Endothelial cell of umbilical vein (primary cell): ENCODE data around the gene PLOD2. TPM values are rescaled to one million over a fixed set of nuclear protein-coding genes. Genes with fewer than 3 reads are reported as not detected.
A peak's percentile ranks its signal among the peaks of the same experiment; 100 is the strongest.

Experiments
- BruUV-seq: library from RNA; stranded (reverse); fragments of 400-500 nt; replicated peaks from 2 replicates; lab custom pipeline; 2021; lab: Mats Ljungman, UMichigan
- CTCF ChIA-PET: fragments of 300-600, 350-600 bp; sonication (Branson Sonifier 250); formaldehyde crosslinking; loops from one replicate; lab custom pipeline; 2021; ENCODE audit warnings: antibody characterized with exemption, inconsistent platforms; lab: Charles Lee
- POLR2A ChIA-PET: fragments of 300-600, 350-600 bp; sonication (Branson Sonifier 250); formaldehyde crosslinking; loops from one replicate; lab custom pipeline; 2021; ENCODE audit warnings: antibody characterized with exemption, inconsistent platforms; lab: Charles Lee
- DNase-seq: peaks from one replicate; pipeline ENCODE4 v3.0.0-alpha.2; 2011; ENCODE audit warnings: low read depth, low spot score
- FAIRE-seq: peaks from 2 replicates; lab custom pipeline; 2011; peaks lifted over from hg19 to GRCh38; lab: Jason Lieb, UNC
- H2AFZ ChIP-seq: 2 replicates; pipeline ENCODE4 v1.6.0; 2012; ENCODE audit warnings: low read depth, low read length, control low read depth, inconsistent platforms
- H3K27ac ChIP-seq: 2 replicates; pipeline ENCODE4 v1.5.1; 2011; ENCODE audit warnings: low read depth, mild to moderate bottlenecking, control low read depth, low read length, moderate library complexity; ENCODE audit not compliant: insufficient read depth
- H3K27me3 ChIP-seq, 2 experiments: 2 replicates each; pipeline versions ENCODE4 v1.6.0 to v1.6.1; 2011; ENCODE audit warnings: low read length in 2 of 2, mixed read lengths in 1 of 2; ENCODE audit not compliant: control insufficient read depth in 2 of 2, insufficient read depth in 2 of 2
- H3K36me3 ChIP-seq, 2 experiments: 2 replicates in 1 of 2; 3 replicates in 1 of 2; pipeline ENCODE4 v1.5.1; 2011; ENCODE audit warnings: low read length in 2 of 2, mild to moderate bottlenecking in 1 of 2, moderate library complexity in 1 of 2; ENCODE audit not compliant: control insufficient read depth in 2 of 2, insufficient read depth in 2 of 2; ENCODE audit errors: extremely low read depth in 1 of 2
- H3K4me1 ChIP-seq: 3 replicates; pipeline ENCODE4 v1.5.1; 2011; ENCODE audit warnings: mild to moderate bottlenecking, low read length; ENCODE audit not compliant: control insufficient read depth, insufficient read depth; ENCODE audit errors: extremely low read depth
- H3K4me2 ChIP-seq: 2 replicates; pipeline ENCODE4 v1.6.1; 2011; ENCODE audit warnings: low read length, control low read depth, mixed read lengths; ENCODE audit not compliant: insufficient read depth
- H3K4me3 ChIP-seq, 3 experiments: fragments of 200-600 bp in 1 of 3; sonication (generic), shearing (Covaris generic) in 1 of 3; replicated peaks in 1 of 3; 2 replicates each; pipeline ENCODE4 v1.5.1; 2011 to 2016; ENCODE audit warnings: control low read depth in 3 of 3, low read length in 3 of 3, mild to moderate bottlenecking in 2 of 3, inconsistent platforms in 1 of 3, low read depth in 1 of 3, moderate library complexity in 1 of 3; ENCODE audit not compliant: insufficient read depth in 1 of 3
- H3K79me2 ChIP-seq: 2 replicates; pipeline ENCODE4 v1.6.0; 2012; ENCODE audit warnings: low read length, inconsistent platforms; ENCODE audit not compliant: control insufficient read depth, insufficient read depth
- H3K9ac ChIP-seq: replicated peaks from 2 replicates; pipeline ENCODE3; 2011; ENCODE audit warnings: low read length, control low read depth; ENCODE audit not compliant: insufficient read depth; ENCODE audit errors: extremely low read depth
- H3K9me1 ChIP-seq: replicated peaks from 3 replicates; pipeline ENCODE4 v1.6.0; 2011; ENCODE audit warnings: mild to moderate bottlenecking, low read length; ENCODE audit not compliant: control insufficient read depth, insufficient read depth; ENCODE audit errors: extremely low read depth
- H3K9me3 ChIP-seq: replicated peaks from 2 replicates; pipeline ENCODE4 v1.5.1; 2012; ENCODE audit warnings: low read length, inconsistent platforms; ENCODE audit not compliant: control insufficient read depth, insufficient read depth
- H4K20me1 ChIP-seq: replicated peaks from 2 replicates; pipeline ENCODE3; 2011; ENCODE audit warnings: mild to moderate bottlenecking, low read length; ENCODE audit not compliant: control insufficient read depth, insufficient read depth; ENCODE audit errors: extremely low read depth
- GATA2 ChIP-seq: IDR thresholded peaks from 2 replicates; pipeline ENCODE4 v1.7.0; 2011; ENCODE audit warnings: low read depth, mild to moderate bottlenecking, moderate library complexity, mixed read lengths, low read length; ENCODE audit not compliant: insufficient read length, insufficient read depth
- JUN ChIP-seq: IDR thresholded peaks from 2 replicates; pipeline ENCODE4 v1.6.1; 2011; ENCODE audit warnings: borderline replicate concordance, low read depth; ENCODE audit not compliant: insufficient read length, insufficient read depth
- POLR2A ChIP-seq: IDR thresholded peaks from 2 replicates; pipeline ENCODE4 v1.6.1; 2012; ENCODE audit warnings: low read depth, mild to moderate bottlenecking, control low read depth, low read length
- POLR2AphosphoS5 ChIP-seq: IDR thresholded peaks from 2 replicates; pipeline ENCODE4 v1.6.1; 2012; ENCODE audit warnings: low read depth, mild to moderate bottlenecking, control low read depth, low read length, moderate library complexity; ENCODE audit not compliant: insufficient read depth
- dilution Hi-C: fragments of 300-500 bp; cut with MboI; formaldehyde crosslinking; loops from one replicate; pipeline ENCODE4 v1.15.0; 2019; ENCODE audit warnings: low sequenced_read_pairs; ENCODE audit not compliant: extremely low pct_ligation_motif_present
- intact Hi-C: fragments of 100-400 bp; cut with micrococcal nuclease; formaldehyde crosslinking; loops from one replicate; pipeline ENCODE4 v1.10.0; 2022
- polyA plus RNA-seq, 4 experiments: library from polyadenylated mRNA; depleted of rRNA in 3 of 4; stranded (reverse) in 3 of 4; unstranded in 1 of 4; fragments of >200 nt; gene quantifications; 2 replicates each; pipeline versions ENCODE4 v1.2.1 to v1.2.3, GENCODE V29; 2011 to 2012; ENCODE audit warnings: missing spikeins in 1 of 4
- total RNA-seq: library from RNA; stranded (reverse); gene quantifications from 2 replicates; pipeline ENCODE4 v1.2.3, GENCODE V29; 2021
- TF ChIP-seq, protein P1 (sequence below), 2 donors: IDR thresholded peaks; 1 replicate in 1 of 2; 2 replicates in 1 of 2; pipeline ENCODE4 v1.5.1; 2011; ENCODE audit warnings: low read length in 2 of 2, mild to moderate bottlenecking in 2 of 2, moderate library complexity in 2 of 2, control low read depth in 1 of 2, inconsistent platforms in 1 of 2, low read depth in 1 of 2; ENCODE audit not compliant: insufficient read depth in 1 of 2; ENCODE audit errors: extremely low read depth in 1 of 2

The PLOD2 gene
- total and polyA plus RNA-seq, 2 donors (not counting 3 experiments of a cell fraction or from before 2014, with no cell fraction given) = 36.1 to 193 TPM

DNA sequence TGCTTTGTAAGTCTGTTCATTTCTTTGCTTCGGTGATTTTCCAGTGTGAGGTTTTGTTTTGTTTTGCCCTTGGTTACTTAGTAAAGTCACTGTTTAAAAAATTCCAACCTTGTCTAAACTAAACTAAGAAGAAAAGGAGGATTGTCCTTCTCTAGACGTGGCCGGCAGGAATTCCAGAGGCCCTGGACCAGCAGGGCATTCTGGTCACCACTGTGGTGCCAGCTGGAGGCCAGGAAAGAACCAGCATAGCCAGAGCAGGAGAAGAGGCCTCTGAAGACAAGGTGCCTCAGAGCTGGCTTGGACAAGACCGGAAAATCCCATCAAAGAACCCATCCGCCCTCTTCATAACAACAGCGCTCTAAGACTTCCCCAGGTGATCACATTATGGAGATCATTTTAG, 8.2 kb downstream of the PLOD2 start:
- Histone ChIP-seq H3K4me3 (no peak overlapping the region), H3K27ac (no peak overlapping the region), H3K4me1 (peaks cover 26% of the 10 kb centered on the region), H3K9ac (no peak overlapping the region), H4K20me1 (peaks cover 2% of the 10 kb centered on the region), H2AFZ (no peak overlapping the region), H3K9me3 (no peaks in the 10 kb centered on the region), H3K27me3 (no peaks in the 10 kb centered on the region), H3K9me1 (no peaks in the 10 kb centered on the region), H3K36me3 (peaks cover 0 to 11% of the 10 kb centered on the region in 2 experiments), H3K4me2 (no peak overlapping the region), H3K79me2 (peaks cover 99% of the 10 kb centered on the region)
- dilution Hi-C loops = no loop called here
- no TSS peak for BruUV-seq
- FAIRE-seq (no peak), DNase-seq (no peak)
- TF ChIP-seq POLR2AphosphoS5 (no peak), JUN (no peak), POLR2A (no peak), GATA2 (no peak)
- CTCF ChIA-PET = interaction anchor here (0.7 to 1.5 kb wide), 4 partner anchors 26 to 87 kb away, joined by 3 to 7 read pairs (median 4); no protein-coding TSS in a partner anchor
- intact Hi-C loops = no loop called here
- POLR2A ChIA-PET = interaction anchor here (1.1 kb wide), 1 partner anchor 10 kb away, joined by 3 read pairs; no protein-coding TSS in a partner anchor

GRCh38 chr3:146148468-146148931, 12.5 kb downstream of the PLOD2 start:
- Histone ChIP-seq H2AFZ (no peak overlapping the region), H3K4me2 (peak overlapping the region; percentile 1), H3K36me3 (peaks cover 3 to 14% of the 10 kb centered on the region in 2 experiments), H4K20me1 (peaks cover 5% of the 10 kb centered on the region), H3K27ac (no peak overlapping the region), H3K27me3 (no peaks in the 10 kb centered on the region), H3K9ac (no peak overlapping the region), H3K9me3 (no peaks in the 10 kb centered on the region), H3K79me2 (peaks cover 100% of the 10 kb centered on the region), H3K9me1 (peaks cover 3% of the 10 kb centered on the region), H3K4me3 (no peak overlapping the region), H3K4me1 (peaks cover 30% of the 10 kb centered on the region)
- dilution Hi-C loops = no loop called here
- FAIRE-seq = no peak
- intact Hi-C loops = no loop called here
- no TSS peak for BruUV-seq
- DNase-seq = peak; percentile 48
- POLR2A ChIA-PET = no interaction called here
- CTCF ChIA-PET = interaction anchor here (1.5 to 2.6 kb wide), 3 partner anchors 9 to 83 kb away, joined by 4 to 19 read pairs (median 10); no protein-coding TSS in a partner anchor
- TF ChIP-seq, protein P1, sequence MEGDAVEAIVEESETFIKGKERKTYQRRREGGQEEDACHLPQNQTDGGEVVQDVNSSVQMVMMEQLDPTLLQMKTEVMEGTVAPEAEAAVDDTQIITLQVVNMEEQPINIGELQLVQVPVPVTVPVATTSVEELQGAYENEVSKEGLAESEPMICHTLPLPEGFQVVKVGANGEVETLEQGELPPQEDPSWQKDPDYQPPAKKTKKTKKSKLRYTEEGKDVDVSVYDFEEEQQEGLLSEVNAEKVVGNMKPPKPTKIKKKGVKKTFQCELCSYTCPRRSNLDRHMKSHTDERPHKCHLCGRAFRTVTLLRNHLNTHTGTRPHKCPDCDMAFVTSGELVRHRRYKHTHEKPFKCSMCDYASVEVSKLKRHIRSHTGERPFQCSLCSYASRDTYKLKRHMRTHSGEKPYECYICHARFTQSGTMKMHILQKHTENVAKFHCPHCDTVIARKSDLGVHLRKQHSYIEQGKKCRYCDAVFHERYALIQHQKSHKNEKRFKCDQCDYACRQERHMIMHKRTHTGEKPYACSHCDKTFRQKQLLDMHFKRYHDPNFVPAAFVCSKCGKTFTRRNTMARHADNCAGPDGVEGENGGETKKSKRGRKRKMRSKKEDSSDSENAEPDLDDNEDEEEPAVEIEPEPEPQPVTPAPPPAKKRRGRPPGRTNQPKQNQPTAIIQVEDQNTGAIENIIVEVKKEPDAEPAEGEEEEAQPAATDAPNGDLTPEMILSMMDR (IDR thresholded peaks at IDR 0.05; ENCODE audit: extremely low read depth in 1 of 2, insufficient read depth in 1 of 2, low read depth in 1 of 2, low read length in 2 of 2) = peak in 1 of 2 donors; percentile 24
- no peak for TF ChIP-seq GATA2
